ENCODE results near the gene NPPB.

NPPB gene

GRCh38 chr1:11856698-11857097, 2.0 kb downstream of the NPPB start:
- DNase-seq = no peak

- DNase-seq = no peak
Measured at GRCh38 chr1:11855430-11855829, 3.3 kb downstream of the NPPB start.

GRCh38 chr1:11854519-11854918, 4.2 kb downstream of the NPPB start:
- no peak for DNase-seq

- no peak for DNase-seq
Measured at GRCh38 chr1:11851180-11851579, 7.6 kb downstream of the NPPB start.

- DNase-seq = no peak
Measured at GRCh38 chr1:11850156-11850555, 8.6 kb downstream of the NPPB start.

GRCh38 chr1:11848373-11848700, 10.4 kb downstream of the NPPB start:
- DNase-seq = no peak

- DNase-seq = no peak
Measured at GRCh38 chr1:11847667-11848372, 10.9 kb downstream of the NPPB start, which contains the start of gene NPPA. Gene NPPA, minus strand, starts transcription at chr1:11847783. Its CDS starts 99 bp downstream, at chr1:11847684.

- no peak for DNase-seq
Measured at GRCh38 chr1:11845641-11846335, 13.0 kb downstream of the NPPB start.

GRCh38 chr1:11842154-11843041, 16.3 kb downstream of the NPPB start:
- peak; percentile 34 for DNase-seq

- no peak for DNase-seq
Measured at GRCh38 chr1:11841245-11842153, 17.2 kb downstream of the NPPB start.

- DNase-seq = no peak
Measured at GRCh38 chr1:11839727-11840705, 18.7 kb downstream of the NPPB start.

GRCh38 chr1:11838349-11839272, 20.1 kb downstream of the NPPB start:
- DNase-seq = peak; percentile 5

GRCh38 chr1:11837767-11838348, 20.9 kb downstream of the NPPB start:
- no peak for DNase-seq

- no peak for DNase-seq
Measured at GRCh38 chr1:11836955-11837766, 21.6 kb downstream of the NPPB start.

- DNase-seq = no peak
Measured at GRCh38 chr1:11835441-11836225, 23.1 kb downstream of the NPPB start.

- no peak for DNase-seq
Measured at GRCh38 chr1:11833900-11834299, 24.8 kb downstream of the NPPB start.

- no peak for DNase-seq
Measured at GRCh38 chr1:11833497-11833896, 25.2 kb downstream of the NPPB start.
